Cortex of kidney (tissue), 1 donor: ENCODE results near the gene ITGAE.

Experiments used
- DNase-seq: peaks from one replicate; lab custom pipeline; 2025; lab: John Stamatoyannopoulos, UW

ITGAE gene

DNA sequence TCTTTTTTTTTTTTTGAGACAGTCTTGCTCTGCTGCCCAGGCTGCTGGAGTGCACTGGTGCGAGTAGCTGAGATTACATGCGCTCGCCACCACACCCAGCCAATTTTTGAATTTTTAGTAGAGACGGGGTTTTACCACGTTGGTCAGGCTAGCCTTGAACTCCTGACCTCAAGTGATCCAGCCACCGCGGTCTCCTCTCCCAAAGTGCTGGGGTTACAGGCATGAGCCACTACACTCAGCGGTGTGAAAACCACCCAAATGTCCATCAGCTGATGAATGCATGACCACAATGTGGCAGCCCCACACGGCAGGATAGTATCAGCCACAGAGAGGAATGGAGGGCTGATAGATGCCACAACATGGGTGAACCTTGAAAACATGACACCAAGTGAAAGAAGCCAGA is 107.2 kb downstream of the ITGAE start:
- no peak for DNase-seq

DNA sequence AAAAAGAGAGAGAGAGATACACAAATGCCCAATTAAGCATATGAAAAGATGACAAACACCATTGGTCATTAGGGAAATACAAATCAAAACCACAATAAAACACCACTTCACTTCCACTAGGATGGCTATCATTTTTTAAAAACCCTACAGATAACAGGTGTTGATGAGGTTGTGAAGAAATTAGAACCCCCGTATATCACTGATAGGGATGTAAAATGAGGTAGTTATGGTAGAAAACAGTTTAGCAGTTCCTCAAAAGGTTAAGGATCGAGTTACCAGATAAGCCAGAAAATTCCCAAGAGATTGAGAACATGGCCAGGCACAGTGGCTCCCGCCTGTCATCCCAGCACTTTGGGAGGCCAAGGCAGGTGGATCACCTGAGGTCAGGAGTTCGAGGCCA is 107.8 kb downstream of the ITGAE start:
- no peak for DNase-seq

DNA sequence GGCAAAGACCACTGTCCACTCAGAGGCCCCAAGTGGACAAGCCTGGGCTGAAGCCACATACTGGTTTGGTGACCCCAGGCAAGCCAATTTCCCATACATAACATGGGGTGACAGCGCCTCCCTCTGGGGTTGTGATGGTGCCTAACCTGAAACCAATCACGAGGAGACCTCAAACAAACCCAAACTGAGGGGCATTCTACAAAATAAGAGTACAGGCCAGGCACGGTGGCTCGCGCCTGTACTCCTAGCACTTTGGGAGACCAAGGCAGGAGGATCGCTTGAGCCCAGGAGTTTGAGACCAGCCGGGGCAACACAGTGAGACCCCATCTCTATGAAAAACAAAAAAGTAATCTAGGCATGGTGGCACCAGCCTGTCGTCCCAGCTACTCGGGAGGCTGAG is 108.6 kb downstream of the ITGAE start:
- no peak for DNase-seq

DNA sequence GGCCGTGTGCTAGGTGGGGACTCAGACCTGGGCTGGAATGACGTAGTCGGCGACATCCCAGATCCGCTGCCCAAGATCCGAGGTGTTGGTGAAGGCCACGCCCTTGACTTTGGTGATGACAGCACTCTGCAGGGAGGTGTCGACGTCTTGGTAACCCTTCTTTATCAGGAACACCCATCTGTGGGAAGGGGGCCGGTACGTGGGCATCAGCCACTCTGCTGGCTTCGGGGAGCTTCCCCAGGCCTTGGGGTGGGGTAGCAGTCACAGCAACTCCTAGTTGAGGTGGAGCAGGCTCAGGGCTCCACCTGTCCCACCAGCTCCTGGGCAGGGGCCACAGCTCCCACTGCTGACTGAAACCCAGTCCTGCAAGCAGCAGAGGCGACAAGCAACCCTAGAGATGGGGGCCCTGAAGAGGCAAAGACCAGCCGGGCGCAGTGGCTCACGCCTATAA is 109.3 kb downstream of the ITGAE start:
- DNase-seq, result no peak

DNA sequence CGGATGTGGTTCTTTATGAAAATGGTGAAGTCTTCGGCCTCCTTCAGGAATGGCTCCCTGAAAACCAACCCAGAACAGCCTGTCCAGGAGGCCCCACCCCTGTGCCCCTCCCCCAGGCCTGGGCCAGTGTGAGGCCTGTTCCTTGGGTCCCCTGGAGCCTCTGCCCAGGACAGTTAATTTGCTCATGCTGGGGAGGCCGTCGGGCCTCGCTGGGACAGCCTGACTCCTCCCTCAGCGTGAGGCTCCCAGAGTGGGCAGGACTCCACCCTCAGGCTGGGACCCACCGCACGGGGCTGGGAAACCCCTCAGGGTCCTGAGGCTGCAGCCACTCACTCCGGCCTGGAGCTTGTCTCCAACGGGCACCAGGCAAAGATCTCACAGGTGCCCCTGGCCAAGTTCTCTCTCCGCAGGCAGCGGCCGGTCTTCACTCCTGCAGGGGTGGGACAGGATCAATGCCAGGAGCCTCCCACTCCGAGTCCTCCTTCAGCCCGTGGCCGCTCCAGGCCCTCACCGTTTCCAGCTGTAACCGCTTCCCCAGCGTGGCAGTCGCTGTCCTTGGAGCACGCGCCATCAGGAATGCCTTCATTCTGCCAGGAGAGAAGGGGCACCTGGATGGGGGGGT is 110.8 kb downstream of the ITGAE start:
- DNase-seq, result no peak

DNA sequence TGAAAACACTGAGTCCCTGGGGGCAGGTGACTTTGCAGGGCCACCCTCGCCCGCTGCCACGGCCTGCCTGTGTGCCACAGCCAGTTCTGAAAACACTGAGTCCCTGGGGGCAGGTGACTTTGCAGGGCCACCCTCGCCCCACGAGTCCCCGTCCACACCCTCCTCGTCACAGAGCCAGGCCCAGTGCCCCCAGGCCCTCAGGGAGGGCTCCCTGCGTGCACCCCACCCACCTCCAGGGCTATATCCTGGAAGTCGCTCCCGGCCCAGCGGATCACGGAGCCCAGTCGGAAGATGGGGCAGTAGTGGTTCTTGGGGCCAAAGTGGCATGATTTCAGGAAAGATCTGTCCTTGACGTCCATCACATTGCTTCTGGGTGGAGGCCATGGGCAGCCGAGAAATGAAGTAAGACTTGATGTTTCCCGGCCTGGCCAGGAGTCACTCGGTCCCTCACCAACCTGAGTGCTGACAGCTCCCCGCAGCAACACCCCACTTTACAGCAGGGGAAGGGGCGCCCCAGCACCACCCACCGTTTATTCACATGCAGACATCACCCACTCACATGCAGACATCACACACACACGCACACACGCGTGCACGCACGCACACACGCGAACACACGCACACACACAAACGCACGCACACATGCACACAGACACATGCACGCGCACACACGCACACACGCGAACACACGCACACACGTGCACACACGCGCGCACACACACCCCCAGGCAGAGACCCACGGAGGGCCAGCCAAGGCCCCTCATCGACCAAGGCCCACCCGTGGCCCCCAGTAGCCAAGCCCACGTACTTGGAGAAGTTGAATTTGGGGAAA is 111.5 kb downstream of the ITGAE start:
- no peak for DNase-seq

DNA sequence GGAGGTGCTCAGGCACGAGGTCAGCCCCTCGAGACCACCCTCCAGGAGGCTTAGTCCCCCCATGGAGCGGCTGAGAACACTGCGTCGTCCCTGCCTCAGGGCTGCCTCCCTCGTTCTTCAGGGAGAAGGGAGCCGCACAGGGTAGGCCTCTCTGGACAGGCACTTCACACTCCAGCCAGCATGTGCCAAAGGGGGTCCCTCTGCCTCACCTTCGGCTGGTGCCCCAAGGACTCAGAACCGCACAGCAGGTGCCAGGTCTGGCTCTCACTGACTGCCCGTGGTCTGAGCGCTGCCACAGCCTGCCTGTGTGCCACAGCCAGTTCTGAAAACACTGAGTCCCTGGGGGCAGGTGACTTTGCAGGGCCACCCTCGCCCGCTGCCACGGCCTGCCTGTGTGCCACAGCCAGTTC is 112.1 kb downstream of the ITGAE start:
- DNase-seq, result no peak

DNA sequence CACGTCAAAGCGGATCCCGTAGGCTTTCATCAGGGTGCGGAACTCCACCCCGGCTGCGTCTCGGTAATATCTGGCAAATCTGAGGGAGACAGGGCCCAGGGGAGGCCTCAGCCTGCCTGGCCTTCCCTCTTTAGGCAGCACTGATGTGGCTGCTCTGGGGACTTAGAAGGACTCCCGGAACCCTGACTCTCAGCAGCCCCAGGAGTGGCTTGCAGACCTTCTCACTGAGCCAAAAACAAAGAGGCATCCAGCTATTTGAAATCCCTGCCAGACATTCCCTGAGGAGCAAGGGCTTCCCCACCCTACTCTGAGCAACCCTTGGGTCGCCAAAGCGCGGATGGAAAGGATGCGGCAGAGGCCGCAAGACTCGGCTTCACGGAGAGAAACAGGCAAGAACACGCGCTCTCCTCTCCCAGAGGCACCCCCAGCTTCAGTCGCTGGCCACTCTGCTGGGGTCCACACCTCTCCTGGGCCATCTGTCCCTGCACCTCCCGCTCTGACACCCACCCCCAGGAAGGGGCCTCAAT is 112.9 kb downstream of the ITGAE start:
- no peak for DNase-seq

DNA sequence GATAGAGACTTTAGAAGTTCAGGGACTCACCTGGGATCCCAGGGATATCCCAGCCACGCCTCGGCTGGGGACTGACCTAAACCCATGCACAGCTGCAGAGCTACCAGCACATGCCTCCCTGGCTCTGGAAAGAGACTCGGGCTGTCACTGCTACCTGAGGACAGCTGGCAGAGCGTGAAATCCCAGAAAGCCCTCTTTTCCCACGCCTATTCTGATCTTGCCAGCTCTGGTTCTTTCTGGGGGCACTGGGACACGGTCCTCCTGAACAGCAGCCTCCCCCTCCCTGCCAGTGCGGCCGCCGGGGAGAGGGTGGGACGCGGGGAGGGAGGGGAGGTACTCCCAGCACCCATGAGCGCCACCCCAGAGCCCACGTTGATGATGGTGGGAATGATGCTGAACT is 115.8 kb downstream of the ITGAE start:
- no peak for DNase-seq

DNA sequence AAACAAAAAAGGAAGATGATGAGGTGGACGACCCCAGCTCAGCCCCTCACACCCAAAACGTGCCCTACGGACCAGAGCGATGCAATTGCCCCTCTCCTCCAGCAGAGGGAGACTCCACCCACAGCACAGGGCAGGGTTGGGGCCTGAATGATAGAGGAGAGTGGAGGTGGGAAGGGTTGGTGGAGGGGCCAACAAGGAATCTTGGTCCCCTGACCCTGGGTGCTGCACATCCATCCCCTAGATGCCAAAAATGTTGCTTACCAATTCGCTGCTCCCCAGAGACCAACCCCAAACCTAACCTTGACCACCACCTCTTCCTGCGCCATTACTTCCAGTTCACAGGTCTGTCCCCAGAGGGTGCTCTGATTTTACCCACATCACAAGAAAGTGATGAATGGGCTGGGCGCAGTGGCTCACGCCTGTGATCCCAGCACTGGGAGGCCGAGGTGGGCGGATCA is 117.9 kb downstream of the ITGAE start:
- no peak for DNase-seq

DNA sequence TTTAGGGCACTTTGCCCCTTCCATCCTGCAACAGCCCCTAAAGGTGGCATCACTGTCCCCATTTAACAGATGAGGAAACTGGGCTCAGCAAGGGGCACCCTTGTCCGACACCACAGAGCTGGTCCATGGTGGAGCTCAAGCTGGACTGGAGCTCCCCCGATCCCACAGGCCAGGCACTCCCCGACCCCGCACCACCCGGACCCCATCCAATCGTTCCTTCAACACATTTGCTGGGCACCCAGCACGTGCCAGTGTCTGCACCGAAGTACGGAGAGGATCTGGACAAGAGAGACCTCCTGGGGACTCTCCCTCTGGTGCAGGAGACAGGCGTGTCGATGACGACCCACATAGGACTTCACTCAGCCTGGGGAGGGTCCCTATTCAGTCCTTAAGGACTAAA is 119.0 kb downstream of the ITGAE start:
- DNase-seq, result no peak

DNA sequence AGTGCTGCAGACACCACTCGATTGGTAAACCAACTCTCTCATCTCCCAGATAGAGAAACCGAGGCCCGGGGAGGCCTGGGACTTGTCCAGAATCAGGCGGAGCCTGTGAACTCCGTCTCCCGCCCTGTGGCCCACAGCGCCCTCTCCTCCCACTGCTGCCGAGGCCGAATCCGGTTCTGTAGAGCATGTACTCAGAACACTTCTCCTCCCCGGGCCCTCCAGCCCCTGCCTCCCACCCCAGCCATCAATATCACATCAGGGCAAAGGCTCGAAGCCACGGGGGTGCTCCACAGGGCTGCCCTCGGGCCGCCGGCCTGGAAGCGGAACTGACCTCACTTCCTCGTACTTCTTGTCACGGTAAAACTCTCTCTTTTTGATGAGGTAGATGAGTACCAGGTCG is 119.4 kb downstream of the ITGAE start:
- no peak for DNase-seq

DNA sequence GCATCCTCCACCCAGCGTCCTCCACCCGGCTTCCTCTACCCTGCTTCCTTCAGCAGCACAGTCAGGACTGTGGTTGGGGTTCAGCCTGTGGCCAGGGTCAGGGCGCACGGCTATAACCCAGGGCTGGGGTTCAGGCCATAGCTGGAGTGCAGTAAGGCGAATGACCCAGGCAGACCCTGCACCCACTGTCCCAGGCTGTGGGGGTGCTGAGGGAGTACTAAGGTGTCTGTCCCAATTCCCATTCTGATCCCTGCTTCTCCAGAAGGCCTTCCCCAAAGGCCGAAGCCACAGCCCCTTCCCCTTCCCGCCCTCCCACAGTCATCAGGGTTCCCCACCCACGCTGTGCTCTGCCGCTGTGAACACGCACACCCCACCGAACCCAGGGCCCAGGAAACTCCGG is 119.9 kb downstream of the ITGAE start:
- no peak for DNase-seq

DNA sequence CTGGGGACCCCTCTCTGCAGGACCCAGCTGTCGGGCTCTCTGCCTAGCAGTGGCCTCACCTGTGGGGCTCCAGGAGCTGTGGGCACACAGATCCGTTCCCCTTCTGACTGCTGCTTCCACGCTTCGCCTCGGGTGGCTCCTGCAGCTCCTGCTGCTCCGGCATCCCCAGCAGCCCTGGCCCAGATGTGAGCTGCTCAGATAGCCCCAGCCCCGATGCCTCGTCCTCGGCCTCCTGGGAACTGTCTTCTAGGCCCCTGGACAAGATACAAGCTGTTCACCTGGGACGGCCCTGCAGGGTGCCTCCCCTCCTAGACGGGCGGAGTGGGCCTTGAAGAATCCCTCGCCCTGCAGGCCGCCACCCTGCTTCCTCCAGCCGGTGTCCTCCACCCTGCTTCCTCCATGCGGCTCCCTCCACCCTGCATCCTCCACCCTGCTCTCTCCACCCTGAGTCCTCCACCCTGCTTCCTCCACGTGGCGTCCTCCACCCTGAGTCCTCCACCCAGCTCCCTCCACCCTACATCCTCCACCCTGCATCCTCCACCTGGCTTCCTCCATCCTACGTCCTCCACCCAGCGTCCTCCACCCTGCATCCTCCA is 121.4 kb downstream of the ITGAE start:
- no peak for DNase-seq

DNA sequence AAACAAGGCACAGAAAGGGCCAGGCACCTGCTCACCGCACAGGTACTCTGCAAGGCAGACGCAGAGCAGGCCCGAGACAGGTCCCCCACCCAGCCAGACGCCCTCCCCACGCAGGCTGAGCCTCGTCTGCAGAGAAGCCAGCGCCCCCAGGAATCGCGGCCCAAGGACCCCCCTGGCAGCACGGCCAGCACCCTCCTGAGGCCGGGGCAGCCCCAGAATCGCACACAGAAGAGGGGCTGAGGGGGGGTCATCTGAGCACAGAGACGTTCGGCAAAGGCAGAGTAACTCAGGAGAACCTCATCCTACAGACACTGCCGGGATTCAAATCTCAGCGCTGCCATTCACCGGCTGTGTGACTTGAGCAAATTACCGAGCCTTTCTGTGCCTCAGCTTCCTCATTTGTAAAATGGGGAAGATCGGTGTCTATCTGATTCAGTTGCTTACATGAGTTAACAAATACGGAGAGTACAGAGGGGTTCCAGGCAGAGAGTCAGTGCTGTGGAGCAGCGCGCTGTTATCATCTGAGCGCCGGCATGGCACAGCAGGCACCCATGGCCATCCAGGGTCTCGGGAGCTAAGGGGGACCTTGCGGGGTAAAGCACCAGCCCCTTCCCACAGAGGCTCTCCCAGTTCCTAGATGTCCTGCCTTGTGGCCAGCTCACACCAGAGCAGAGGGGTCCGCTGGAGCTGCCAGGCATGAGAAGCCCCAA is 122.0 kb downstream of the ITGAE start:
- no peak for DNase-seq

DNA sequence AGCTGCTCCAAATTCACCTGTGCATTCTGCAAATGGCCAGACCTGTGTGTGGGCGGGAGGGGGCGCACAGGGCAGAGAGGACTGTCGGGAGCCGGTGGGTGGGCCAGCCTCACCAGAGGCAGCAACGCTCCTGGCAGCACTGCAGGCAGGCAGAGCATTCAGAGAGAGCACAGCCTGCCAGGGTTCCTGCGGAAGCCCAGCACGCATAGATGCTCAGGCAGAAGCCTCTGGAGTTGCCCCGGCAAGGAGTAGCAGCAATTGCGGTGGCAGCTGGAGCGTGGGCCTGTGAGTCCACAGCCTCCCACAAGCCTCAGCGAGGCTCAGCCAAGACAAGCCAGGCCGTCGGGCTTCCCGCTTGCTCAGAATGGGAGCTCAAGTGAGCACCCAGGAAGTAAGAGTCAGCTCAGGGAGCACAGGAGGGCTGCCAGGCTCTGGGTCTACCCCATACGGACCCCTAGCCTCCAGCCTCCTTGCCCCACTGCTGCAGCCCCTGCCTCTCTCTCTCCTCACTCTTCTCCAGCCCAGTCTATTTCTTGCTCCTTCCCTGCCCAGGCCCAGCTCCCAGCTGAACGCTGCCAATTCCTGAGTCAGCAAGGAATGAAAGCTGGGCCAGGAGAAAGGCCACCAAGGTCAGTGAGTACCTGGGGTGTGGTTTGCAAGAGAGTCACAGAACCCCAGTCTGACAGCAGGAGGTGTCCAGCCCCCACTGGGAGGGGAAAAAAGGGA is 122.7 kb downstream of the ITGAE start:
- DNase-seq, result no peak

DNA sequence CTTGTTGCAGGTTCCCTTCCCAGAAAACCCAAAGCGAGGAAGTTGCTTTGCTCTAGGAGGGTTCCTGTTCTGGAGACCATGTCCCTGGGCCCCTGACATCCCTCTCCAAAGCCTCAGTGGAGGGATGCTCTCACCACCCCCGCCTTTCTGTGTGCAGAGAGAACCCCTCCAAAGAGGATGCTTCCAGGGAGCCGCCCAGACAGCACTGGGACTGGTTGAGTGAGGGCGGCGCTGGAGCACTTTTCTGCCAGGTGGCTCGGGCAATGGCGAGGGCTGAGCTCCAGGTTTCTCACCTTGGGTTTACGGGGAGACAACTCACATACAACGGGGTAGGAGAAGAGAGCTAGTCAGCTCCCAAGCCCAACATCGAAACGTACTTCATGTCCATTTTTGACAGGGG is 125.1 kb downstream of the ITGAE start:
- no peak for DNase-seq

DNA sequence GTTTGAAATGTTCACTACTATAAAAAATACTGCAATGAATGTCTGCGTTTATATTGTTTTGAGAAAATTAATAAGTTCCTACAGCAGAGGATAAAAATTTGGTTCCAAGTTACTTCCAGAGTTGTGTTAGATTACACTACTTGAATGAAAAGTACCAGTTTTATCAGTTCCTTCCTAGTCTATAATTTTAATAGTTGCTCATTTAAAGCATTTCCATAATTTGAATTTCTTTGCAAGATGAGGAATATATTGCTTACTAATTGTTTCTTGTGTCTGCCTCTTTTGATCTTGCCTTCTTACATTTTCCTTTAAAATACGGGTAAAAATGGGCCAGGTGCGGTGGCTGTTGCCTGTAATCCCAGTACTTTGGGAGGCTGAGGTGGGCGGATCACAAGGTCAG is 128.4 kb downstream of the ITGAE start:
- DNase-seq, result no peak

DNA sequence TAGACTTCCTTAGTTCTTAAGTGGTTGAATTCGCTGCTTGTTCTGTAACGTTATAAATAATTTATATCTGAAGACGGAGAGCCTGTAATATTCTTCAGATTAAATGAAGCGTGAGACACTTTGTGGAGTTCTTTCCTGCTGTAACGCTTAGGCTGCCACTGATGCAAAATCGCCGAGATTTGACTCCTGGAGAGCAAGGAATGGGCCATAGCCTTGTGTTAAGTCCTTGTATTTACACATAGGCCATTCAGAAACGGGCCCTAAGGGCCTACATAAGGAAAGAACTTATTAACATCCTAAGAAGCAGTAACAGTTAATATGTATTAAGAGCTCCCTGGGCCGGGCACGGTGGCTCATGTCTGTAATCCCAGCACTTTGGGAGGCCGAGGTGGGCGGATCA is 131.4 kb downstream of the ITGAE start:
- DNase-seq, result no peak

DNA sequence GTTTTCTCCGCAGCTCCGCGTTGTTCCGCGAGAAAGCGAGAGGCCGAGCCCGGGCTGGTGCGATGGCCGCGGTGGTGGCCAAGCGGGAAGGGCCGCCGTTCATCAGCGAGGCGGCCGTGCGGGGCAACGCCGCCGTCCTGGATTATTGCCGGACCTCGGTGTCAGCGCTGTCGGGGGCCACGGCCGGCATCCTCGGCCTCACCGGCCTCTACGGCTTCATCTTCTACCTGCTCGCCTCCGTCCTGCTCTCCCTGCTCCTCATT is 132.0 kb downstream of the ITGAE start:
- DNase-seq, result no peak

DNA sequence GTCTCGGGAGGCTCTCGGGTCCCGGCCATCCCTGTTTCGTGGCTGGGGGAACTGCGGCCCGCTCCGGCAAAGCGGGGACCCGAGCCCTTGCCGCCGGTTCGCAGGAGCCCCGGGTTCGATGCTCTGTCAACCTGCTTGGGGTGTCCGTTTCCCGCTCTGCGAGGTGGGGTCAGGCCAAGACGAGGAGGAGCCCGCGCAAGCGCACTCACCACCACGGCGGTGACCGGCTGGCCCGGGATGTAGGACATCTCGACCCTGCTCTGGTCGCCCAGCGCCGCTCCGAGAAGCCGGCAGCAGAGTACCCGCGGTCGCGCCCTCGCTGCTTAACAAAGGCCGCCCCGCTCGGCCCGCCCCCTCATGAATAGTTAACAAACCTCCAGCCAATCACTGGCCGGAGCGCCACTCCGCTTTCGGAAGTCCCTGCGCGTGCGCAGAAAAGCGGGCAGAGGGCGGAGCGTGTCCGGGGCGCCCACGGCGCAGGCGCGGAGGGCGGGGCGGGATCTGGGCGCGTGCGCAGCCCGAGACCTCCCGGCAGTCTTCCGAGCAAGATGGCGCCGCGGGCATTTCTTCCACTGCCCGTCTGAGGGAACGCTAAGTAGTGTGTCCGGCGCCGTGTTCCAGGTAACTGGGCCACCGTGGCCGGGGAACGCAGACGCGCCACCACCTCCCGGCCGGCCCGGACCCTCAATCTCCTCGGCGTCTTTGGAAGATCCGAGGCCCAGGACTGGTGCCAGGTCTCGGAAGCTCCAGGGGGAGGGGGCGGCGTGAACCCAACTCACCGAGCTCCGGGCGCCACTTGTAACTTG is 132.5 kb downstream of the ITGAE start, which contains the start of the genes EMC6 and TAX1BP3:
EMC6 (plus strand) TSS at position 534 of the 806 bp plus-strand sequence. CDS start 335 bp downstream, outside the sequence.
TAX1BP3 (minus strand) TSS at position 300 of the 806 bp plus-strand sequence; CDS start at position 248, 52 bp downstream.
- peak; percentile 60 for DNase-seq
